ENCODE data around the gene CHST11. TPM values are rescaled to one million over a fixed set of nuclear protein-coding genes. Genes with fewer than 3 reads are reported as not detected.

Gene CHST11
- total and polyA plus RNA-seq, 10 of the 15 experiments (the other 5 are each of a cell fraction or from before 2014, with no cell fraction given) = 1.9 to 38.1 (median 17.2) TPM

DNA sequence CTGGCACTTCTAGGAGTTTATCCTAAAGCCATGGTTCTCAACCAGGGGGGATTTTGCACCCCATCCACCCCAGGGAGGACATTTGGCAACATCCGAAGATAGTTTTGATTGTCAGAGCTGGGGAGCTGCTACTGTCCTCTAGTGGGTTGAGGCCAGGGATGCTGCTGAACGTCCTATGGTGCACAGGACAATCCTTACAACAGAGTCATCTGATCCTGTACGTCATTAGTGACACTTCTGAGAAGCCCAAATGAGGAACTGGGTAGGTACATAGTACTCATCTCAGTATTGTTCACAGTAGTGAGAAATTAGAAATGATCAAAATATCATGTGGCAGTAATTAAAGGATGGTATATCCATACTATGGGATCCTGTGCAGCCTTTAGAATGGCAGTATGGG is 185.1 kb downstream of the CHST11 start (continued):
- TF ChIP-seq ZBTB4 (CRISPR knock-in tag; IDR thresholded peaks at IDR 0.05) (no peak), YBX1 (IDR thresholded peaks at IDR 0.05) (no peak), RCOR1 (conservative IDR thresholded peaks at IDR 0.05; ENCODE audit: low read depth, low read length) (no peak), RUNX3 (IDR thresholded peaks at IDR 0.05; ENCODE audit: low read length) (peak; percentile 62), TCF12 (IDR thresholded peaks at IDR 0.05; ENCODE audit: low read depth, low read length) (peak; percentile 67; the same call in 1 of the 2 replicates), TARDBP (IDR thresholded peaks at IDR 0.05; ENCODE audit: borderline replicate concordance) (no peak), TBL1XR1 (IDR thresholded peaks at IDR 0.05; ENCODE audit: low read depth, low read length) (peak; percentile 71; the same call in 1 of the 2 replicates), SREBF2 (IDR thresholded peaks at IDR 0.05; ENCODE audit: low read length) (no peak), TCF7 (IDR thresholded peaks at IDR 0.05; ENCODE audit: borderline replicate concordance) (0 out of 2 replicates have a peak, but pooled peaks have one; percentile 35), BACH1 (IDR thresholded peaks at IDR 0.05; ENCODE audit: borderline replicate concordance) (peak; percentile 93), BRCA1 (IDR thresholded peaks at IDR 0.05; ENCODE audit: low read depth, low read length) (no peak), NFYB (IDR thresholded peaks at IDR 0.05; ENCODE audit: insufficient read depth, low read depth, low read length) (no peak), BCLAF1 (IDR thresholded peaks at IDR 0.05) (no peak), CEBPB (IDR thresholded peaks at IDR 0.05; ENCODE audit: borderline replicate concordance in 1 of 2, low read depth in 2 of 2, low read length in 2 of 2) (no peak), SUZ12 (IDR thresholded peaks at IDR 0.05; ENCODE audit: unreplicated experiment) (no peak), PAX8 (IDR thresholded peaks at IDR 0.05) (no peak)
- TF ChIP-seq, protein P1, sequence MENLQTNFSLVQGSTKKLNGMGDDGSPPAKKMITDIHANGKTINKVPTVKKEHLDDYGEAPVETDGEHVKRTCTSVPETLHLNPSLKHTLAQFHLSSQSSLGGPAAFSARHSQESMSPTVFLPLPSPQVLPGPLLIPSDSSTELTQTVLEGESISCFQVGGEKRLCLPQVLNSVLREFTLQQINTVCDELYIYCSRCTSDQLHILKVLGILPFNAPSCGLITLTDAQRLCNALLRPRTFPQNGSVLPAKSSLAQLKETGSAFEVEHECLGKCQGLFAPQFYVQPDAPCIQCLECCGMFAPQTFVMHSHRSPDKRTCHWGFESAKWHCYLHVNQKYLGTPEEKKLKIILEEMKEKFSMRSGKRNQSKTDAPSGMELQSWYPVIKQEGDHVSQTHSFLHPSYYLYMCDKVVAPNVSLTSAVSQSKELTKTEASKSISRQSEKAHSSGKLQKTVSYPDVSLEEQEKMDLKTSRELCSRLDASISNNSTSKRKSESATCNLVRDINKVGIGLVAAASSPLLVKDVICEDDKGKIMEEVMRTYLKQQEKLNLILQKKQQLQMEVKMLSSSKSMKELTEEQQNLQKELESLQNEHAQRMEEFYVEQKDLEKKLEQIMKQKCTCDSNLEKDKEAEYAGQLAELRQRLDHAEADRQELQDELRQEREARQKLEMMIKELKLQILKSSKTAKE (IDR thresholded peaks at IDR 0.05; ENCODE audit: low read depth, poor library complexity, severe bottlenecking) = peak; percentile 71
- TF ChIP-seq, protein P2, sequence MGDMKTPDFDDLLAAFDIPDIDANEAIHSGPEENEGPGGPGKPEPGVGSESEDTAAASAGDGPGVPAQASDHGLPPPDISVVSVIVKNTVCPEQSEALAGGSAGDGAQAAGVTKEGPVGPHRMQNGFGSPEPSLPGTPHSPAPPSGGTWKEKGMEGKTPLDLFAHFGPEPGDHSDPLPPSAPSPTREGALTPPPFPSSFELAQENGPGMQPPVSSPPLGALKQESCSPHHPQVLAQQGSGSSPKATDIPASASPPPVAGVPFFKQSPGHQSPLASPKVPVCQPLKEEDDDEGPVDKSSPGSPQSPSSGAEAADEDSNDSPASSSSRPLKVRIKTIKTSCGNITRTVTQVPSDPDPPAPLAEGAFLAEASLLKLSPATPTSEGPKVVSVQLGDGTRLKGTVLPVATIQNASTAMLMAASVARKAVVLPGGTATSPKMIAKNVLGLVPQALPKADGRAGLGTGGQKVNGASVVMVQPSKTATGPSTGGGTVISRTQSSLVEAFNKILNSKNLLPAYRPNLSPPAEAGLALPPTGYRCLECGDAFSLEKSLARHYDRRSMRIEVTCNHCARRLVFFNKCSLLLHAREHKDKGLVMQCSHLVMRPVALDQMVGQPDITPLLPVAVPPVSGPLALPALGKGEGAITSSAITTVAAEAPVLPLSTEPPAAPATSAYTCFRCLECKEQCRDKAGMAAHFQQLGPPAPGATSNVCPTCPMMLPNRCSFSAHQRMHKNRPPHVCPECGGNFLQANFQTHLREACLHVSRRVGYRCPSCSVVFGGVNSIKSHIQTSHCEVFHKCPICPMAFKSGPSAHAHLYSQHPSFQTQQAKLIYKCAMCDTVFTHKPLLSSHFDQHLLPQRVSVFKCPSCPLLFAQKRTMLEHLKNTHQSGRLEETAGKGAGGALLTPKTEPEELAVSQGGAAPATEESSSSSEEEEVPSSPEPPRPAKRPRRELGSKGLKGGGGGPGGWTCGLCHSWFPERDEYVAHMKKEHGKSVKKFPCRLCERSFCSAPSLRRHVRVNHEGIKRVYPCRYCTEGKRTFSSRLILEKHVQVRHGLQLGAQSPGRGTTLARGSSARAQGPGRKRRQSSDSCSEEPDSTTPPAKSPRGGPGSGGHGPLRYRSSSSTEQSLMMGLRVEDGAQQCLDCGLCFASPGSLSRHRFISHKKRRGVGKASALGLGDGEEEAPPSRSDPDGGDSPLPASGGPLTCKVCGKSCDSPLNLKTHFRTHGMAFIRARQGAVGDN (IDR thresholded peaks at IDR 0.05) = peak; percentile 57; the same call in 1 of the 2 replicates
